ENCODE measurements around the gene FKRP. TPM values are rescaled to one million over a fixed set of nuclear protein-coding genes. Genes with fewer than 3 reads are reported as not detected.

FKRP gene
- total RNA-seq, 1 experiment from 2014 or later, result 33.1 TPM

GRCh38 chr19:46722004-46722380 lies 23.9 kb upstream of the FKRP start:
- Mint-ChIP-seq H3K4me1 (ENCODE audit: low read depth, unreplicated experiment) (peaks cover 17% of the 10 kb centered on the region), H3K4me3 (ENCODE audit: unreplicated experiment) (no peak overlapping the region), H3K9me3 (ENCODE audit: unreplicated experiment) (no peaks in the 10 kb centered on the region), H3K27ac (ENCODE audit: unreplicated experiment) (peak overlapping the region; percentile 56), H3K27me3 (ENCODE audit: insufficient read depth, unreplicated experiment) (no peaks in the 10 kb centered on the region), H3K36me3 (ENCODE audit: insufficient read depth, unreplicated experiment) (peaks cover 77% of the 10 kb centered on the region)
- TF ChIP-seq CTCF (IDR thresholded peaks at IDR 0.05; ENCODE audit: insufficient read depth in 1 of 2, low read depth in 1 of 2, low read length in 1 of 2, severe bottlenecking in 1 of 2, unreplicated experiment in 1 of 2), result no peak
- Histone ChIP-seq H3K4me3 (ENCODE audit: low read depth, low read length) (no peak overlapping the region), H3K36me3 (ENCODE audit: control insufficient read depth, insufficient read depth, low read length) (peaks cover 5% of the 10 kb centered on the region), H3K27me3 (replicated peaks; ENCODE audit: control insufficient read depth, insufficient read depth, low read length) (no peaks in the 10 kb centered on the region), H3K9me3 (no peaks in the 10 kb centered on the region), H3K4me1 (peaks cover 13% of the 10 kb centered on the region)
- ChIA-PET POLR2A (no interaction called here), CTCF (interaction anchor here (0.7 kb wide), 1 partner anchor 11 kb away, joined by 3 read pairs; no protein-coding TSS in a partner anchor)
- DNase-seq, result peak in 1 of 2 experiments; percentile 37
- no TSS peak for BruUV-seq (replicated peaks)
- intact Hi-C loops (cut with micrococcal nuclease; ENCODE audit: unreplicated experiment), result no loop called here

GRCh38 chr19:46722421-46723022 lies 23.3 kb upstream of the FKRP start:
- Mint-ChIP-seq H3K4me3 (ENCODE audit: unreplicated experiment) (no peak overlapping the region), H3K9me3 (ENCODE audit: unreplicated experiment) (no peaks in the 10 kb centered on the region), H3K27me3 (ENCODE audit: insufficient read depth, unreplicated experiment) (no peaks in the 10 kb centered on the region), H3K36me3 (ENCODE audit: insufficient read depth, unreplicated experiment) (peaks cover 77% of the 10 kb centered on the region), H3K4me1 (ENCODE audit: low read depth, unreplicated experiment) (peaks cover 21% of the 10 kb centered on the region), H3K27ac (ENCODE audit: unreplicated experiment) (peak overlapping the region; percentile 56)
- intact Hi-C loops (cut with micrococcal nuclease; ENCODE audit: unreplicated experiment), result no loop called here
- DNase-seq, result no peak
- ChIA-PET POLR2A (interaction anchor here (0.6 kb wide), 1 partner anchor 45 kb away, joined by 9 read pairs; no protein-coding TSS in a partner anchor), CTCF (no interaction called here)
- no TSS peak for BruUV-seq (replicated peaks)
- H3K9me3 ChIP-seq, result no peaks in the 10 kb centered on the region
- peaks cover 13% of the 10 kb centered on the region for H3K4me1 ChIP-seq
- H3K36me3 ChIP-seq (ENCODE audit: control insufficient read depth, insufficient read depth, low read length), result peaks cover 5% of the 10 kb centered on the region
- no peak for TF ChIP-seq CTCF (IDR thresholded peaks at IDR 0.05; ENCODE audit: insufficient read depth in 1 of 2, low read depth in 1 of 2, low read length in 1 of 2, severe bottlenecking in 1 of 2, unreplicated experiment in 1 of 2)
- H3K27me3 ChIP-seq (replicated peaks; ENCODE audit: control insufficient read depth, insufficient read depth, low read length), result no peaks in the 10 kb centered on the region
- no peak overlapping the region for H3K4me3 ChIP-seq (ENCODE audit: low read depth, low read length)

GRCh38 chr19:46723023-46723461 lies 22.8 kb upstream of the FKRP start:
- CTCF ChIA-PET, result no interaction called here
- H3K36me3 Mint-ChIP-seq (ENCODE audit: insufficient read depth, unreplicated experiment), result peaks cover 77% of the 10 kb centered on the region
- intact Hi-C loops (cut with micrococcal nuclease; ENCODE audit: unreplicated experiment), result no loop called here
- Histone ChIP-seq H3K36me3 (ENCODE audit: control insufficient read depth, insufficient read depth, low read length) (peaks cover 7% of the 10 kb centered on the region), H3K27me3 (replicated peaks; ENCODE audit: control insufficient read depth, insufficient read depth, low read length) (no peaks in the 10 kb centered on the region), H3K4me1 (peaks cover 9% of the 10 kb centered on the region), H3K4me3 (ENCODE audit: low read depth, low read length) (no peak overlapping the region), H3K9me3 (no peaks in the 10 kb centered on the region)
- BruUV-seq (replicated peaks), result no TSS peak
- no peak for DNase-seq
- no peak overlapping the region for H3K4me3 Mint-ChIP-seq (ENCODE audit: unreplicated experiment)
- H3K27ac Mint-ChIP-seq (ENCODE audit: unreplicated experiment), result no peak overlapping the region
- H3K4me1 Mint-ChIP-seq (ENCODE audit: low read depth, unreplicated experiment), result peaks cover 19% of the 10 kb centered on the region
- H3K9me3 Mint-ChIP-seq (ENCODE audit: unreplicated experiment), result no peaks in the 10 kb centered on the region
- no peaks in the 10 kb centered on the region for H3K27me3 Mint-ChIP-seq (ENCODE audit: insufficient read depth, unreplicated experiment)
- no peak for TF ChIP-seq CTCF (IDR thresholded peaks at IDR 0.05; ENCODE audit: insufficient read depth in 1 of 2, low read depth in 1 of 2, low read length in 1 of 2, severe bottlenecking in 1 of 2, unreplicated experiment in 1 of 2)
- POLR2A ChIA-PET, result interaction anchor here (0.6 kb wide), 1 partner anchor 45 kb away, joined by 9 read pairs; no protein-coding TSS in a partner anchor
